Gastroesophageal sphincter (tissue), 4 donors: Measurements from ENCODE around the gene TNNC2. TPM values are rescaled to one million over a fixed set of nuclear protein-coding genes. Genes with fewer than 3 reads are reported as not detected.
"Not testable (repeated sequence)": the region's sequence is repeated elsewhere in the genome, so short reads cannot be mapped to it uniquely, and the experiment has no call there.

Source experiments
- ATAC-seq: fragments of 150-250 bp; one replicate; pipeline ENCODE4 v1.9.1; 2016; ENCODE audit warnings: mild to moderate bottlenecking, moderate library complexity
- H3K27ac ChIP-seq, 4 donors: fragments of 200-600 bp; sonication (generic) in 3 of 4; 1 replicate in 3 of 4; 2 replicates in 1 of 4; pipeline ENCODE4 v1.5.1; 2016 to 2019
- H3K27me3 ChIP-seq: fragments of 200-600 bp; sonication (generic); one replicate; pipeline ENCODE4 v1.5.1; 2019
- H3K36me3 ChIP-seq, 2 donors: fragments of 200-600 bp; sonication (generic); one replicate each; pipeline ENCODE4 v1.5.1; 2019; ENCODE audit warnings: control low read depth in 1 of 2
- H3K4me1 ChIP-seq, 3 donors: fragments of 200-600 bp; sonication (generic); 1 replicate in 2 of 3; 2 replicates in 1 of 3; pipeline ENCODE4 v1.5.1; 2016 to 2019; ENCODE audit warnings: control low read depth in 2 of 3
- H3K4me3 ChIP-seq, 2 donors: fragments of 200-600 bp; sonication (generic); one replicate each; pipeline ENCODE4 v1.5.1; 2019; ENCODE audit warnings: mild to moderate bottlenecking in 1 of 2, moderate library complexity in 1 of 2
- H3K9me3 ChIP-seq, 3 donors: fragments of 200-600 bp; sonication (generic); one replicate each; pipeline ENCODE4 v1.5.1; 2017 to 2019; ENCODE audit warnings: control low read depth in 2 of 3
- EP300 ChIP-seq: sonication (generic); formaldehyde crosslinking; IDR thresholded peaks from one replicate; pipeline ENCODE4 v1.6.1; 2017; ENCODE audit warnings: antibody characterized with exemption, mild to moderate bottlenecking
- POLR2A ChIP-seq, 2 donors: fragments of 450-650 bp; IDR thresholded peaks; one replicate each; pipeline ENCODE4 v1.6.1; 2017; ENCODE audit warnings: antibody characterized with exemption in 2 of 2, mild to moderate bottlenecking in 2 of 2, moderate library complexity in 1 of 2
- POLR2AphosphoS5 ChIP-seq: sonication (generic); formaldehyde crosslinking; IDR thresholded peaks from one replicate; pipeline ENCODE4 v1.6.1; 2017; ENCODE audit warnings: antibody characterized with exemption
- WGBS, 2 donors: methylation state at CpG; one replicate each; pipeline ENCODE4 v1.1.5; 2018; ENCODE audit warnings: low coverage in 1 of 2; 5-methylcytosine and 5-hydroxymethylcytosine counted together
- total RNA-seq, 4 donors: library from RNA; depleted of rRNA; stranded (reverse); fragments of >200 nt; gene quantifications; one replicate each; pipeline ENCODE4 v1.1.0, GENCODE V29; 2016
- TF ChIP-seq, protein P1 (sequence below), 4 experiments: fragments of 200-600 bp in 2 of 4; fragments of 450-650 bp in 2 of 4; sonication (generic) in 1 of 4; IDR thresholded peaks; one replicate each; pipeline ENCODE4 v1.5.1; 2017 to 2019; ENCODE audit warnings: antibody characterized with exemption in 4 of 4, mild to moderate bottlenecking in 2 of 4, moderate library complexity in 2 of 4

TNNC2 gene
- total RNA-seq, 4 donors from 2014 or later, result 1.0 to 6.3 (median 1.3) TPM; not detected in 1

DNA sequence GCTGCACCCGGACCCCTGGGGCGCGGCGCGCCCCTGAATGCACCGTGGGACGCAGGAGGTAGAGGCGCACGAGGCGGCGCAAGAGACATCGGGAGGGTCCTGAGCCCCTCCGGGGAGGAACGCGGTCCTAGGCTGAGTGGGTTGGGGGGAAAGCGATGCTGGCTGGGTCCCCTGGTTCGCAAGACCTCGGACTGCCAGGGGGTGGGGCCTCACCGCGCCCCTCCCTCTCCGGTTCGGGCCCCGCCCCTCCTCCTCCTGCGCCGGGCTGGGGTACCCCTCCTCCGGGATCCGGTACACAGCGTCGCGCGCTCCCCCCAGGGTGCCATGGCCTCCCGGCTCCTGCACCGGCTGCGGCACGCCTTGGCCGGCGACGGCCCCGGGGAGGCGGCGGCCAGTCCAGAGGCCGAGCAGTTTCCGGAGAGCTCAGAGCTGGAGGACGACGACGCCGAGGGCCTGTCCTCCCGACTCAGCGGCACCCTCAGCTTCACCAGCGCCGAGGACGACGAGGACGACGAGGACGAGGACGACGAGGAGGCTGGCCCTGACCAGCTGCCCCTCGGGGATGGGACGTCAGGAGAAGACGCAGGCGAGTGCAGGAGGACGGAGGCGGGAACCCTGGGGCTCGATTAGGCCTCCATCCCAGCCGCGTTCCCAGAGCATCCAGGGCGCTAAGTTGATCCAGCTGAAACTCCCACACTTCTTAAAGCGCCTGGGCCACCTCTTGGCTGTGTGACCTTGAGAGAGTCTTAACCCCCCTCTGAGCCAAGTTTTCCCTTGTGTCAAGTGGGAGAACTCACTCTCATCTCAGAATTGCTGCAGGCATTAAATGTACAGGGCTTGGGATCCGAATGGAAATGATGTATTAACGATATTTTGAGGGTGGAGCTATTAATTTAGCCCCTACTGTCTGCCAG lies 7.0 kb upstream of the TNNC2 start:
- TF ChIP-seq EP300, result no peak
- peak in 1 of 2 donors; percentile 21 for TF ChIP-seq POLR2A (IDR thresholded peaks at IDR 0.05)
- TF ChIP-seq POLR2AphosphoS5, result peak; percentile 24
- TF ChIP-seq, protein P1, sequence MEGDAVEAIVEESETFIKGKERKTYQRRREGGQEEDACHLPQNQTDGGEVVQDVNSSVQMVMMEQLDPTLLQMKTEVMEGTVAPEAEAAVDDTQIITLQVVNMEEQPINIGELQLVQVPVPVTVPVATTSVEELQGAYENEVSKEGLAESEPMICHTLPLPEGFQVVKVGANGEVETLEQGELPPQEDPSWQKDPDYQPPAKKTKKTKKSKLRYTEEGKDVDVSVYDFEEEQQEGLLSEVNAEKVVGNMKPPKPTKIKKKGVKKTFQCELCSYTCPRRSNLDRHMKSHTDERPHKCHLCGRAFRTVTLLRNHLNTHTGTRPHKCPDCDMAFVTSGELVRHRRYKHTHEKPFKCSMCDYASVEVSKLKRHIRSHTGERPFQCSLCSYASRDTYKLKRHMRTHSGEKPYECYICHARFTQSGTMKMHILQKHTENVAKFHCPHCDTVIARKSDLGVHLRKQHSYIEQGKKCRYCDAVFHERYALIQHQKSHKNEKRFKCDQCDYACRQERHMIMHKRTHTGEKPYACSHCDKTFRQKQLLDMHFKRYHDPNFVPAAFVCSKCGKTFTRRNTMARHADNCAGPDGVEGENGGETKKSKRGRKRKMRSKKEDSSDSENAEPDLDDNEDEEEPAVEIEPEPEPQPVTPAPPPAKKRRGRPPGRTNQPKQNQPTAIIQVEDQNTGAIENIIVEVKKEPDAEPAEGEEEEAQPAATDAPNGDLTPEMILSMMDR (IDR thresholded peaks at IDR 0.05), result no peak
- no peaks in the 10 kb centered on the region for H3K9me3 ChIP-seq
- H3K4me1 ChIP-seq, result peaks cover 5 to 64% (median 25%) of the 10 kb centered on the region in 3 donors
- no peaks in the 10 kb centered on the region for H3K27me3 ChIP-seq
- peaks cover 0 to 20% of the 10 kb centered on the region in 2 donors for H3K36me3 ChIP-seq
- peak overlapping the region; percentile 59 to 86 for H3K4me3 ChIP-seq
- ATAC-seq, result peak; percentile 78
- 11 to 29% methylated on average over 2 to 8 of the region's 71 CpGs for WGBS, 2 donors
- H3K27ac ChIP-seq, result peak overlapping the region; percentile 76 to 97 (median 89)

DNA sequence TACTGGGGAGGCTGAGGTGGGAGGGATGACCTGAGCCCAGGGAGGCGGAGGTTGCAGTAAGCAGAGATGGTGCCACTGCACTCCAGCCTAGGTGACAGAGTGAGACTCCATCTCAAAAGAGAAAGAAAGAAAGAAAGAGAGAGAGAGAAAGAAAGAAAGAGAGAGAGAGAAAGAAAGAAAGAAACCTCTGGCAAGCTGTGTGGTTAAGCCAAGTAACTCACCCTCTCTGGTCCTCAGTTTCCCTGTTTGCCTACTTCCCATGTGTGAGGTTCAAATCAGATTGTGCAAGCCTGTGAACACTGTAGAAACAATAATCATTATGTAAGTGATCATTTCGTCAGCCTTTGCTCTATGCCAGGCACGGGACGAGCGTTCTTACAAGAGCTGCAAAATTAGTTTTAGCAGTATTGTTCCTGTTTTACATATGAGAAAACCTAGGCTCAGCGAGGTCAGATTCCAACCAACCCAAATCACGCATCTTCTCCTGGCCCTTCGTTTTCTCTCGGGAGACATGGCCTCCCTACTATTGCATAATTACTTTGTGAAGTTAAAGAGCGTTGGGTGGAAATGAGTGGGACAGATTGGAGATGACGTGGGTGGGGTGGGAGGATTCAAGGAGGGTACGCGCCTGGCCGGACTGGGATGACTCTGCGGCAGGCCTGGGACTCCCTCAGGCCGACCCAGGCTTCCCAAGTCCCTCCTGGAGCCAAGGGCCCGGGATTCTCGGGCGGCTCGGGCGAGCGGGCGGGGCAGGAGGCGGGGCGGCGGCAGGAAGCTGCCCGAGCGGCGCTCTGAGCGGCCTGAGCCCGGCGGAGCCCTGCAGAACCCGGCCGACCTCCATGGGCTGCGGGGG lies 6.1 kb upstream of the TNNC2 start, which contains the start of gene SNX21:
SNX21 (plus strand) TSS at position 770 of the 853 bp plus-strand sequence. CDS start 121 bp downstream, outside the sequence.
- Histone ChIP-seq H3K36me3 (peaks cover 0 to 11% of the 10 kb centered on the region in 2 donors), H3K27ac (peak within 1 kb of the TSS; percentile 76 to 97 (median 89)), H3K4me3 (peak within 1 kb of the TSS; percentile 59 to 86), H3K4me1 (peaks cover 5 to 65% (median 25%) of the 10 kb centered on the region in 3 donors), H3K27me3 (no peaks in the 10 kb centered on the region), H3K9me3 (no peaks in the 10 kb centered on the region)
- WGBS, 2 donors, result 0 to 2% methylated on average over 6 to 9 of the region's 35 CpGs
- ATAC-seq, result peak; percentile 93
- no peak for TF ChIP-seq EP300
- TF ChIP-seq, protein P1 (IDR thresholded peaks at IDR 0.05), result no peak
- TF ChIP-seq POLR2A (IDR thresholded peaks at IDR 0.05), result peak in 1 of 2 donors; percentile 36
- peak; percentile 77 for TF ChIP-seq POLR2AphosphoS5

DNA sequence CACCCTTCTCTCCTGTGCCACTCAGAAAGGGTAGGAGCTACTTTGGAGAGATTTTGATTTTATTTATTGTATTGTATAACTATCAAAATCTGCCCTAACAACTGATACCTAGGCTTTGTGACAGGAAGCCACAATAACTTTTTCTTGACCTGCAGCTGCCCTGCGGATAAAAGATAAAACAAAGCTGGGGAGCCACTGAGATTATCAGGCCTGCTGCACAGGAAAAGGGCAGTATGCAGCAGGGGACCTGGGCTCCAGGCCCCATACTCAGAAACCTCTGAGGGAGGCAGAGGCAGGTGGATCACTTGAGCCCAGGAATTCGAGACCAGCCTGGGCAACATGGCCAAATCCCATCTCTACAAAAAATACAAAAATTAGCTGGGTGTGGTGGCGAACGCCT lies 5.5 kb upstream of the TNNC2 start:
- WGBS, 2 donors, result 82% methylated on average over 3 of the region's 4 CpGs; no CpG with 5 or more reads in 1 of the 2 donors
- H3K4me1 ChIP-seq, result peaks cover 5 to 60% (median 25%) of the 10 kb centered on the region in 3 donors
- no peaks in the 10 kb centered on the region for H3K9me3 ChIP-seq
- ATAC-seq, result no peak
- no peaks in the 10 kb centered on the region for H3K27me3 ChIP-seq
- H3K27ac ChIP-seq, result peak overlapping the region; percentile 76 to 97 (median 89)
- H3K4me3 ChIP-seq, result peak overlapping the region in 1 of 2 donors; percentile 86
- H3K36me3 ChIP-seq, result peaks cover 0 to 4% of the 10 kb centered on the region in 2 donors
- TF ChIP-seq EP300 (no peak), POLR2AphosphoS5 (no peak), POLR2A (IDR thresholded peaks at IDR 0.05) (no peak)
- TF ChIP-seq, protein P1 (IDR thresholded peaks at IDR 0.05), result no peak

GRCh38 chr20:45829673-45830106 lies 2.6 kb upstream of the TNNC2 start:
- not testable (repeated sequence) for ATAC-seq, H3K9me3 ChIP-seq, H3K27me3 ChIP-seq, H3K36me3 ChIP-seq, H3K4me3 ChIP-seq
- WGBS, 2 donors, result no CpG with 5 or more reads among the region's 4 CpGs
- peak overlapping the region in 2 of 4 donors; percentile 58 to 59 for H3K27ac ChIP-seq
- peaks cover 5 to 58% (median 23%) of the 10 kb centered on the region in 3 donors for H3K4me1 ChIP-seq

- WGBS, 2 donors, result 50 to 51% methylated on average over 1 to 2 of the region's 2 CpGs
- Histone ChIP-seq H3K9me3 (no peaks in the 10 kb centered on the region), H3K4me3 (no peak overlapping the region), H3K27ac (peak overlapping the region in 3 of 4 donors; percentile 55 to 59 (median 58)), H3K4me1 (peaks cover 5 to 64% (median 24%) of the 10 kb centered on the region in 3 donors), H3K36me3 (no peaks in the 10 kb centered on the region), H3K27me3 (peaks cover 1% of the 10 kb centered on the region)
- TF ChIP-seq POLR2AphosphoS5, result no peak
- TF ChIP-seq, protein P1 (IDR thresholded peaks at IDR 0.05), result no peak
- no peak for TF ChIP-seq EP300
- no peak for TF ChIP-seq POLR2A (IDR thresholded peaks at IDR 0.05)
- no peak for ATAC-seq
Measured at GRCh38 chr20:45828589-45828988, 1.5 kb upstream of the TNNC2 start.
